Adrenal gland (tissue), 5 donors: Measurements from ENCODE around the gene CDC27.

Source experiments
- POLR2A ChIP-seq, 2 donors: fragments of 450-650 bp; IDR thresholded peaks; one replicate each; pipeline ENCODE4 v1.6.1; 2017; ENCODE audit warnings: antibody characterized with exemption in 2 of 2, mild to moderate bottlenecking in 2 of 2, moderate library complexity in 1 of 2
- TF ChIP-seq, protein P1 (sequence below), 6 experiments: fragments of 450-650 bp in 4 of 6; fragments of 200-600 bp in 2 of 6; sonication (generic) in 1 of 6; IDR thresholded peaks; 1 replicate in 5 of 6; 2 replicates in 1 of 6; pipeline versions ENCODE4 v1.5.1 to v1.8.0; 2016 to 2021; ENCODE audit warnings: antibody characterized with exemption in 6 of 6, mild to moderate bottlenecking in 2 of 6, moderate library complexity in 1 of 6
- donor health status: DM: no; HTN: no; CAD: no.

DNA sequence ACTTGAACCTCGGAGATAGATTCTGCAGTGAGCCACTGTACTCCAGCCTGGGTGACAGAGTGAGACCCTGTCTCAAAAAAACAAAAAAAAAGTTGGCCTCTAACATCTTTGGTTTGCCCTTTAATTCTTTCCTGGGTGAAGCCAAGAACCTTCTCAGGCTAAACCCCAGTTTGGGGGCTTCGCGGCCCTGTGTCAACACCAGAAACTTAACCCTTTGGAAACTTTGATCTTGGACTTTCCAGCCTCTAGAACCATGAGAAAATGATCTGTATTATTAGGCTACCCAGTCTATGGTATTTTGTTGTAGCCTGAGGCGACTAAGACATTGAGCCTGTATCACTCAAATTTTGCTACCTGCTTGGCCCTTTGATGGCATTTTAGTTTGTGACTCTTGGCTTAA lies 86.2 kb downstream of the CDC27 start:
- TF ChIP-seq, protein P1, sequence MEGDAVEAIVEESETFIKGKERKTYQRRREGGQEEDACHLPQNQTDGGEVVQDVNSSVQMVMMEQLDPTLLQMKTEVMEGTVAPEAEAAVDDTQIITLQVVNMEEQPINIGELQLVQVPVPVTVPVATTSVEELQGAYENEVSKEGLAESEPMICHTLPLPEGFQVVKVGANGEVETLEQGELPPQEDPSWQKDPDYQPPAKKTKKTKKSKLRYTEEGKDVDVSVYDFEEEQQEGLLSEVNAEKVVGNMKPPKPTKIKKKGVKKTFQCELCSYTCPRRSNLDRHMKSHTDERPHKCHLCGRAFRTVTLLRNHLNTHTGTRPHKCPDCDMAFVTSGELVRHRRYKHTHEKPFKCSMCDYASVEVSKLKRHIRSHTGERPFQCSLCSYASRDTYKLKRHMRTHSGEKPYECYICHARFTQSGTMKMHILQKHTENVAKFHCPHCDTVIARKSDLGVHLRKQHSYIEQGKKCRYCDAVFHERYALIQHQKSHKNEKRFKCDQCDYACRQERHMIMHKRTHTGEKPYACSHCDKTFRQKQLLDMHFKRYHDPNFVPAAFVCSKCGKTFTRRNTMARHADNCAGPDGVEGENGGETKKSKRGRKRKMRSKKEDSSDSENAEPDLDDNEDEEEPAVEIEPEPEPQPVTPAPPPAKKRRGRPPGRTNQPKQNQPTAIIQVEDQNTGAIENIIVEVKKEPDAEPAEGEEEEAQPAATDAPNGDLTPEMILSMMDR (IDR thresholded peaks at IDR 0.05) = no peak
- no peak for TF ChIP-seq POLR2A (IDR thresholded peaks at IDR 0.05)
